CD4-positive, CD25-positive, alpha-beta regulatory T cell (primary cell): Measurements from ENCODE around the gene ASPN. TPM values are rescaled to one million over a fixed set of nuclear protein-coding genes. Genes with fewer than 3 reads are reported as not detected.

ENCODE experiments used
- ATAC-seq, 2 donors: fragments of 150-1000 bp; cut with Tn5 transposase; one replicate each; pipeline ENCODE4 v1.10.0; 2021; ENCODE audit warnings: low read depth in 2 of 2, moderate number of reproducible peaks in 2 of 2, moderate library complexity in 1 of 2
- DNase-seq, 3 donors: peaks; one replicate each; pipeline versions ENCODE4 v3.0.0 to v3.0.0-alpha.2; 2012 to 2022; ENCODE audit warnings: mixed read lengths in 1 of 3
- H3K27ac ChIP-seq: one replicate; pipeline ENCODE4 v1.7.0; 2013; ENCODE audit warnings: mild to moderate bottlenecking, low read length; ENCODE audit not compliant: insufficient read depth, poor library complexity, severe bottlenecking
- H3K27me3 ChIP-seq: one replicate; pipeline ENCODE4 v1.7.0; 2013; ENCODE audit warnings: low read length; ENCODE audit not compliant: control insufficient read depth, insufficient read depth
- H3K36me3 ChIP-seq: one replicate; pipeline ENCODE4 v1.7.0; 2013; ENCODE audit warnings: mild to moderate bottlenecking, low read length, moderate library complexity; ENCODE audit not compliant: control insufficient read depth, insufficient read depth
- H3K4me1 ChIP-seq: 2 replicates; pipeline ENCODE4 v1.7.0; 2013; ENCODE audit warnings: mild to moderate bottlenecking, low read length; ENCODE audit not compliant: insufficient read depth, control insufficient read depth, poor library complexity, severe bottlenecking
- H3K4me3 ChIP-seq: one replicate; pipeline ENCODE4 v1.7.0; 2013; ENCODE audit warnings: low read depth, mild to moderate bottlenecking, low read length, moderate library complexity
- H3K9me3 ChIP-seq, 2 experiments: 1 replicate in 1 of 2; 2 replicates in 1 of 2; pipeline ENCODE4 v1.7.0; 2013; ENCODE audit warnings: low read length in 2 of 2, mild to moderate bottlenecking in 1 of 2, moderate library complexity in 1 of 2; ENCODE audit not compliant: control insufficient read depth in 2 of 2
- H3K27ac Mint-ChIP-seq, 3 donors: one replicate each; pipeline ENCODE4 v1.8.0; 2020 to 2022; ENCODE audit warnings: mild to moderate bottlenecking in 3 of 3, mixed read lengths in 3 of 3, moderate library complexity in 2 of 3
- H3K27me3 Mint-ChIP-seq: one replicate; pipeline ENCODE4 v1.8.0; 2022; ENCODE audit warnings: mild to moderate bottlenecking, mixed read lengths
- H3K36me3 Mint-ChIP-seq: one replicate; pipeline ENCODE4 v1.8.0; 2020; ENCODE audit warnings: mixed read lengths
- H3K4me1 Mint-ChIP-seq, 4 donors: one replicate each; pipeline ENCODE4 v1.8.0; 2020 to 2022; ENCODE audit warnings: mixed read lengths in 4 of 4, mild to moderate bottlenecking in 1 of 4
- H3K4me3 Mint-ChIP-seq, 4 donors: one replicate each; pipeline ENCODE4 v1.8.0; 2020 to 2022; ENCODE audit warnings: mild to moderate bottlenecking in 4 of 4, mixed read lengths in 4 of 4, moderate library complexity in 3 of 4
- H3K9me3 Mint-ChIP-seq, 7 donors: one replicate each; pipeline ENCODE4 v1.8.0; 2020 to 2022; ENCODE audit warnings: mixed read lengths in 7 of 7, mild to moderate bottlenecking in 3 of 7, moderate library complexity in 2 of 7
- polyA plus RNA-seq, 4 donors: library from polyadenylated mRNA; unstranded; fragments of 300-500 nt; fragmentation: Illumina TruSeq; gene quantifications; one replicate each; pipeline ENCODE4 v1.2.3, GENCODE V29; 2021
- total RNA-seq: library from RNA; stranded (reverse); gene quantifications from one replicate; pipeline ENCODE4 v1.2.3, GENCODE V29; 2022

The ASPN gene
- total and polyA plus RNA-seq, 5 donors from 2014 or later, result not detected

DNA sequence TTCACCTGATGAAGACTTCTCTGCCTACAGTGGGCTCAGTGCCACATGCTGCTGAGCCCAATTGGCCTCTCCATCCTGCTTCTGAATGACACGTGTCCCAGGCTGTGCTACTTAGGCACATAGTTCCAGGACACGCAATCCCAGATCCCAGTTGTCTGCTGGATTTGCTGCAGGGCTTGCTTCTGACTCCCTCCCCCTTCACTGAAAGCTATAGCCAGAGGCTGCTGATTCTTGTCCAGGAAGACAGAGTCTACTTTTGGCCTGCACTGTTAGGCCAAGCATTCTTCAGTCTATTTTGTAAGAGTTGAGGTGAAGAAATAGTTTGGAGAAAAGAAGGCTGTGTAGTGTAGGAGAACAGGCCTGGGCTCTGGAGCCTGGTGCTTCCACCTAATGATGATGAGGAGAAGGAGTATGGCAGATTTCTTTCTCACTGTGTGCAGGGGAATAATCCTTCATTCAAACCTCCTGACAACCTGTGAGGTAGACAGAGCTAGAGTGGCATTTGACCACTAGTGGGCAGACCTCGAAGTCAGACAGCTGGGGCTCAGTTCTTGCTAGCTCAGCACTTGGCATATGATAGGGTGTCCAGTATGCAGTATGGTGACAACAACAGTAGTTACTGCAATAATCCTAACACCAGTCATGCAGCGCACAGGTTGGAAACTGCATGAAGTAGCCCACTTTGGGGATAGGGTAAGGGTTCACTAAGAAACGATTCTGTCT is 19.5 kb upstream of the ASPN start:
- Mint-ChIP-seq H3K4me1 (peaks cover 0 to 4% (median 2%) of the 10 kb centered on the region in 4 donors), H3K36me3 (no peaks in the 10 kb centered on the region), H3K9me3 (no peaks in the 10 kb centered on the region), H3K27ac (no peak overlapping the region), H3K27me3 (no peaks in the 10 kb centered on the region), H3K4me3 (no peak overlapping the region)
- Histone ChIP-seq H3K4me3 (no peak overlapping the region), H3K27me3 (no peaks in the 10 kb centered on the region), H3K9me3 (no peaks in the 10 kb centered on the region), H3K27ac (no peak overlapping the region), H3K36me3 (no peaks in the 10 kb centered on the region), H3K4me1 (no peaks in the 10 kb centered on the region)
- ATAC-seq, result no peak
- DNase-seq, result peak in 1 of 3 donors; percentile 48

DNA sequence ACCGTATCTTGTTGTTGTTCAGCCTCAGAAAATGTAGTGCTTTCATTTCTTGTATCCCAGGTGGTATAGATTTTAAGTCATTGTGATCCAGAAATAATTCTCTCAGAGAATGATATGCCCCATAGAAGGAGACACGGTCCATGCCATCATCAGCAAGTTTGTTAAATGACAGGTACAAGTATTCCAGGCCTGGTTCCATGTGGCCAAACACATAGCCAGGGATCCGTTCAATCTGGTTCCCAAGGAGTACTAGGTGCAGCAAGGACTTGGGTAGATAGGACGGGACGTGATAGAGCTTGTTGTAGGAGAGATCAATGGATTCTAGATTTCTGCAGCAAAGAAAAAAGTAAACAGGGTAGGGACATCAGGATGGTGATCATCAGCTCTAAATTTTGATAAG is 18.4 kb upstream of the ASPN start:
- no peaks in the 10 kb centered on the region for H3K9me3 Mint-ChIP-seq
- Histone ChIP-seq H3K27me3 (no peaks in the 10 kb centered on the region), H3K4me3 (no peak overlapping the region), H3K4me1 (no peaks in the 10 kb centered on the region), H3K27ac (no peak overlapping the region), H3K36me3 (no peaks in the 10 kb centered on the region), H3K9me3 (no peaks in the 10 kb centered on the region)
- no peak for DNase-seq
- no peaks in the 10 kb centered on the region for H3K36me3 Mint-ChIP-seq
- H3K27ac Mint-ChIP-seq, result no peak overlapping the region
- H3K4me3 Mint-ChIP-seq, result no peak overlapping the region
- H3K4me1 Mint-ChIP-seq, result peaks cover 0 to 4% (median 2%) of the 10 kb centered on the region in 4 donors
- no peak for ATAC-seq
- H3K27me3 Mint-ChIP-seq, result no peaks in the 10 kb centered on the region

DNA sequence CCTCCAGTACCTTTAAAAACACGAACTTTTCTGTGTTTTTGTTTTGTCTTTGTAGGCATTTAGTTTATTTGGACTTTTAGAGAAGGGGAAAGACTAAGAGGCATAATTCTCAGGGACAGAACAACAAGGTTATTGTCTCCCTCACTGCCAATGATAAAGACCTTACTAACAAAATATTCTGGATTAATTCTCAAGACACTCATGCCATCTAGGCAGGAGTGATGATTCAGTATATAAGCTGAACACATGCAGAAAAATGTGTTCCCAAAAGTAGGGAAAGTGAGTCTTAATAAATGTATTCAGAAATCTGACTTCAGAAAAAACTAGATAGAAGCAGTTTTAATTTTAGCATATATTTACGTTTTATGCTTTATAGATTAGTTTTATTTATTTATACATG is 17.4 kb upstream of the ASPN start:
- DNase-seq (no peak), ATAC-seq (no peak)
- Mint-ChIP-seq H3K4me1 (peaks cover 0 to 4% (median 2%) of the 10 kb centered on the region in 4 donors), H3K9me3 (no peaks in the 10 kb centered on the region), H3K27ac (no peak overlapping the region), H3K4me3 (no peak overlapping the region), H3K36me3 (no peaks in the 10 kb centered on the region), H3K27me3 (no peaks in the 10 kb centered on the region)
- Histone ChIP-seq H3K27me3 (no peaks in the 10 kb centered on the region), H3K27ac (no peak overlapping the region), H3K9me3 (no peaks in the 10 kb centered on the region), H3K4me3 (no peak overlapping the region), H3K4me1 (no peaks in the 10 kb centered on the region), H3K36me3 (no peaks in the 10 kb centered on the region)

DNA sequence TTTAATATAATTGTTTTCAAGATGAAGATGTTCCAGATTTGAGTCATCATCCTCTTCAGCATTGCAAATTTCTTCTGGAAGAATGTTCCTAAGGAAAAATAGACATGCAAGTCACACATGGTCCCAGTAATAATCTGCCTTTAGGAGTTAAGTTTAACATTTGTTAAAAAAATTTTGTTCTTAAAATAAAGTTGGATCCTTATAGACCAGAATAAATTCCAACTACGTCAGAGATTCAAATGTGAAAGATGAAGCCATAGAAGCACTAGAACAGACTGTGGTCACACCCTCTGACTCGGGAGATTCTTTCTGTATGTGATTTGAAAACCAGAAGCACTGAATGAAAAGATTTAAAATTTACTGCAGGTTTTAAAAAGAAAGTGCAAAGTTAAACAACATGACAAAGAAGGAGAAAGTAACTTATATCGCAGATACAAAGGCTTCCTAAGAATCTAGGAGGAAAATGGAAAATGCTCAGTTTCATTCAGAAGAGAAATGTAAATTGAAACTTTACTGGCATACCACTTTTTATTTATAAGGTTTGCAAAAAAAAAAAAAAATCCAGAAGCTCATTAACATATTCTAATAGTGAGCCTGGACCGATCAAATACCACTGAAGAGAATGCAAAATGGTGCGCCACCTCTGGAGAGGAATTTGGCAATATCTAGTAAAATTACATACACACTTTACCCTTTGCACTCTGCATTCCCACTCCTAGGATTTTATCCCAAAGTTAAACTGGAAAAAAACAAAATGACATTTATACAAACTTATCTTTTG is 14.3 kb upstream of the ASPN start:
- H3K9me3 ChIP-seq, result no peaks in the 10 kb centered on the region
- no peak overlapping the region for H3K27ac ChIP-seq
- no peaks in the 10 kb centered on the region for H3K27me3 Mint-ChIP-seq
- H3K9me3 Mint-ChIP-seq, result no peaks in the 10 kb centered on the region
- no peak for ATAC-seq
- no peak for DNase-seq
- H3K27me3 ChIP-seq, result no peaks in the 10 kb centered on the region
- no peaks in the 10 kb centered on the region for H3K4me1 ChIP-seq
- no peak overlapping the region for H3K4me3 ChIP-seq
- H3K27ac Mint-ChIP-seq, result no peak overlapping the region
- H3K36me3 ChIP-seq, result no peaks in the 10 kb centered on the region
- H3K36me3 Mint-ChIP-seq, result no peaks in the 10 kb centered on the region
- H3K4me1 Mint-ChIP-seq, result peaks cover 0 to 7% (median 2%) of the 10 kb centered on the region in 4 donors
- no peak overlapping the region for H3K4me3 Mint-ChIP-seq

GRCh38 chr9:92494856-92495255 is 12.6 kb upstream of the ASPN start:
- no peak for DNase-seq
- Histone ChIP-seq H3K9me3 (no peaks in the 10 kb centered on the region), H3K27ac (no peak overlapping the region), H3K36me3 (no peaks in the 10 kb centered on the region), H3K27me3 (no peaks in the 10 kb centered on the region), H3K4me3 (no peak overlapping the region), H3K4me1 (no peaks in the 10 kb centered on the region)
- H3K9me3 Mint-ChIP-seq, result no peaks in the 10 kb centered on the region
- no peak for ATAC-seq
- no peaks in the 10 kb centered on the region for H3K36me3 Mint-ChIP-seq
- no peak overlapping the region for H3K27ac Mint-ChIP-seq
- H3K4me3 Mint-ChIP-seq, result no peak overlapping the region
- peaks cover 0 to 14% (median 5%) of the 10 kb centered on the region in 4 donors for H3K4me1 Mint-ChIP-seq
- H3K27me3 Mint-ChIP-seq, result no peaks in the 10 kb centered on the region

DNA sequence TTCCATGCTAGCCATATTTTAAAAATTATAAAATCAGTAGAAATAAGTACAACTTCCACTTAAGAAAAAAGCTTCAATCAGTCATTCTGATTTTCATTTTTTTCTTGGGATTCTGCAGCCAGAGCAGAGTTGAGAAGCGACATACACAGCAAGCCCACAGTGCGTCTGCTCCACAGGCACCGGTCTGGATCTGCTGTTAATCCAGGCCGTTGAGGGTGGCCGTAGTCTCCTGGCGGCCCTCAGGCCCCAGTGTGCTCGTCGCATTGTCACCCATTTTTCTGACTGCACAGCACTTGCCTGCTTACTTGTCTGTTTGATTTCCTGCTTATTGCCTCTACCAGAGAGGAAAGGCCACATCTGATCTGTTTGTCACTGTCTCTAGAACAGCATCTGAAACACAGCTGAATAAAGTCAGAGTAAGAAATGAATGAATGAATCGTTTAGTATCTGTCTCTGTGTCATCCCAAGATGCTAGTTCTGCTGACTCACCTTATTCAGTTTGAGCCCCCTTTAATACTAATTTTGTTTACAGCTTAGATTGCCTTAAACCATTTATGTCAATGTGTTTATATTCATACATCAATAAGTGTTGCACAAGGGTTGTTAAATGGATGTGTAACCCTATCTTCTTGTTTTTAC is 11.6 kb upstream of the ASPN start:
- Histone ChIP-seq H3K27me3 (no peaks in the 10 kb centered on the region), H3K36me3 (no peaks in the 10 kb centered on the region), H3K9me3 (no peaks in the 10 kb centered on the region), H3K4me1 (no peaks in the 10 kb centered on the region), H3K4me3 (no peak overlapping the region), H3K27ac (no peak overlapping the region)
- no peaks in the 10 kb centered on the region for H3K27me3 Mint-ChIP-seq
- ATAC-seq (no peak), DNase-seq (no peak)
- H3K9me3 Mint-ChIP-seq, result no peaks in the 10 kb centered on the region
- no peaks in the 10 kb centered on the region for H3K36me3 Mint-ChIP-seq
- no peak overlapping the region for H3K27ac Mint-ChIP-seq
- peaks cover 3 to 14% (median 5%) of the 10 kb centered on the region in 4 donors for H3K4me1 Mint-ChIP-seq
- no peak overlapping the region for H3K4me3 Mint-ChIP-seq

GRCh38 chr9:92492781-92493401 is 10.6 kb upstream of the ASPN start:
- Histone ChIP-seq H3K27ac (no peak overlapping the region), H3K4me1 (no peaks in the 10 kb centered on the region), H3K36me3 (no peaks in the 10 kb centered on the region), H3K4me3 (no peak overlapping the region), H3K27me3 (no peaks in the 10 kb centered on the region), H3K9me3 (no peaks in the 10 kb centered on the region)
- ATAC-seq, result no peak
- H3K9me3 Mint-ChIP-seq, result no peaks in the 10 kb centered on the region
- peaks cover 3 to 14% (median 4%) of the 10 kb centered on the region in 4 donors for H3K4me1 Mint-ChIP-seq
- H3K27me3 Mint-ChIP-seq, result no peaks in the 10 kb centered on the region
- no peak overlapping the region for H3K27ac Mint-ChIP-seq
- H3K4me3 Mint-ChIP-seq, result no peak overlapping the region
- DNase-seq, result no peak
- H3K36me3 Mint-ChIP-seq, result no peaks in the 10 kb centered on the region
